ENCODE measurements around the gene RBM3. TPM values are rescaled to one million over a fixed set of nuclear protein-coding genes. Genes with fewer than 3 reads are reported as not detected.

The RBM3 gene
- total RNA-seq, 2 experiments from 2014 or later = 191 to 195 TPM

- Mint-ChIP-seq H3K36me3 (ENCODE audit: low read depth) (no peaks in the 10 kb centered on the region), H3K4me1 (ENCODE audit: low read depth) (peaks cover 3% of the 10 kb centered on the region), H3K9me3 (no peaks in the 10 kb centered on the region), H3K27me3 (no peaks in the 10 kb centered on the region), H3K27ac (no peak overlapping the region), H3K4me3 (no peak overlapping the region)
- TF ChIP-seq, protein P1, sequence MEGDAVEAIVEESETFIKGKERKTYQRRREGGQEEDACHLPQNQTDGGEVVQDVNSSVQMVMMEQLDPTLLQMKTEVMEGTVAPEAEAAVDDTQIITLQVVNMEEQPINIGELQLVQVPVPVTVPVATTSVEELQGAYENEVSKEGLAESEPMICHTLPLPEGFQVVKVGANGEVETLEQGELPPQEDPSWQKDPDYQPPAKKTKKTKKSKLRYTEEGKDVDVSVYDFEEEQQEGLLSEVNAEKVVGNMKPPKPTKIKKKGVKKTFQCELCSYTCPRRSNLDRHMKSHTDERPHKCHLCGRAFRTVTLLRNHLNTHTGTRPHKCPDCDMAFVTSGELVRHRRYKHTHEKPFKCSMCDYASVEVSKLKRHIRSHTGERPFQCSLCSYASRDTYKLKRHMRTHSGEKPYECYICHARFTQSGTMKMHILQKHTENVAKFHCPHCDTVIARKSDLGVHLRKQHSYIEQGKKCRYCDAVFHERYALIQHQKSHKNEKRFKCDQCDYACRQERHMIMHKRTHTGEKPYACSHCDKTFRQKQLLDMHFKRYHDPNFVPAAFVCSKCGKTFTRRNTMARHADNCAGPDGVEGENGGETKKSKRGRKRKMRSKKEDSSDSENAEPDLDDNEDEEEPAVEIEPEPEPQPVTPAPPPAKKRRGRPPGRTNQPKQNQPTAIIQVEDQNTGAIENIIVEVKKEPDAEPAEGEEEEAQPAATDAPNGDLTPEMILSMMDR (IDR thresholded peaks at IDR 0.05) = no peak
- intact Hi-C loops (cut with micrococcal nuclease) = no loop called here
- DNase-seq (no peak), ATAC-seq (no peak)
- CTCF ChIA-PET = no interaction called here
- POLR2A ChIA-PET = no interaction called here
Measured at GRCh38 chrX:48613502-48614160, 39.3 kb downstream of the RBM3 start.

- CTCF ChIA-PET = no interaction called here
- no peak for DNase-seq
- Mint-ChIP-seq H3K9me3 (no peaks in the 10 kb centered on the region), H3K27me3 (no peaks in the 10 kb centered on the region), H3K4me3 (no peak overlapping the region), H3K27ac (no peak overlapping the region), H3K4me1 (ENCODE audit: low read depth) (peaks cover 3% of the 10 kb centered on the region), H3K36me3 (ENCODE audit: low read depth) (no peaks in the 10 kb centered on the region)
- intact Hi-C loops (cut with micrococcal nuclease) = no loop called here
- ATAC-seq = no peak
- POLR2A ChIA-PET = no interaction called here
- TF ChIP-seq, protein P1 (IDR thresholded peaks at IDR 0.05) = no peak
Measured at GRCh38 chrX:48616576-48616975, 42.3 kb downstream of the RBM3 start.

DNA sequence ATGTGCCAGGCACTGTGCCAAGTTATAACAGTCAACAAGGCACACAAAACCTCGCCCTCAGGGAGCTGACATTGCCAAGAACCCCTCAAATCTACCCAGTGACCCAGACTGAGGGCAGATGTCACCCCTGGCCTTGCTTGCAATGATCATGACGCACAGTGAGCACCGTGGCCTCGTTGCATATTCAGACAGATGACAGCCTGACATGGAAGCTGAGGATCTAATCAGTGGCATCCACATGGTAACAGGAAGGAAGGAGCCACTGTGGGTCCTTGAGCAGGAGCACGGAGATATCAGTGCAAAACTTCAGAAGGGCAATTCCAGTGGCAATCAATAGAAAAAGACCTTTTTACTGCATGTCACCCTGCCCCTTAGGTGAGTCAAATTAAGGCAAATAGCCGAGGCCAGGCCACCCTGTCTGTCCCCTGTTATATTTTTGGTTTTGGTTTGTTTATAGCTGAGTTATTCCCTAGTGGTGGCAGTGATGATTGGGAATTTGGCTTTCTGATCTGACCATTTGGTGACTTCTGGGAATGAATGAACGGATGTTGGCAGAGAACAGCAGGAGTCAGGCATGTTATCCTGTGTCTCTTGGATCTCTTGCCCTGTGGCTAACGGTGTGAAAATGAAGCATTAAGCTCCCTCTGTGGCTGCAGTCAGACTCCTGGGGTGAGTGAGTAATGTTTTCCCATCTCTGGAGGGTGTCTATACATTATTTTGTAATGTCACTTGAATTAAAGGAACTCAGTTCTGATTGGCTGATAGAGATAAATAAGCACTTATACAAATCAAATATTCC, 43.5 kb downstream of the RBM3 start:
- intact Hi-C loops (cut with micrococcal nuclease) = no loop called here
- POLR2A ChIA-PET = no interaction called here
- no peaks in the 10 kb centered on the region for H3K36me3 Mint-ChIP-seq (ENCODE audit: low read depth)
- DNase-seq (no peak), ATAC-seq (no peak)
- no peak overlapping the region for H3K27ac Mint-ChIP-seq
- CTCF ChIA-PET = interaction anchor here (1.2 kb wide), 1 partner anchor 31 kb away, joined by 3 read pairs; no protein-coding TSS in a partner anchor
- H3K27me3 Mint-ChIP-seq = no peaks in the 10 kb centered on the region
- H3K4me3 Mint-ChIP-seq = no peak overlapping the region
- peaks cover 3% of the 10 kb centered on the region for H3K4me1 Mint-ChIP-seq (ENCODE audit: low read depth)
- TF ChIP-seq, protein P1 (IDR thresholded peaks at IDR 0.05) = no peak
- H3K9me3 Mint-ChIP-seq = no peaks in the 10 kb centered on the region

DNA sequence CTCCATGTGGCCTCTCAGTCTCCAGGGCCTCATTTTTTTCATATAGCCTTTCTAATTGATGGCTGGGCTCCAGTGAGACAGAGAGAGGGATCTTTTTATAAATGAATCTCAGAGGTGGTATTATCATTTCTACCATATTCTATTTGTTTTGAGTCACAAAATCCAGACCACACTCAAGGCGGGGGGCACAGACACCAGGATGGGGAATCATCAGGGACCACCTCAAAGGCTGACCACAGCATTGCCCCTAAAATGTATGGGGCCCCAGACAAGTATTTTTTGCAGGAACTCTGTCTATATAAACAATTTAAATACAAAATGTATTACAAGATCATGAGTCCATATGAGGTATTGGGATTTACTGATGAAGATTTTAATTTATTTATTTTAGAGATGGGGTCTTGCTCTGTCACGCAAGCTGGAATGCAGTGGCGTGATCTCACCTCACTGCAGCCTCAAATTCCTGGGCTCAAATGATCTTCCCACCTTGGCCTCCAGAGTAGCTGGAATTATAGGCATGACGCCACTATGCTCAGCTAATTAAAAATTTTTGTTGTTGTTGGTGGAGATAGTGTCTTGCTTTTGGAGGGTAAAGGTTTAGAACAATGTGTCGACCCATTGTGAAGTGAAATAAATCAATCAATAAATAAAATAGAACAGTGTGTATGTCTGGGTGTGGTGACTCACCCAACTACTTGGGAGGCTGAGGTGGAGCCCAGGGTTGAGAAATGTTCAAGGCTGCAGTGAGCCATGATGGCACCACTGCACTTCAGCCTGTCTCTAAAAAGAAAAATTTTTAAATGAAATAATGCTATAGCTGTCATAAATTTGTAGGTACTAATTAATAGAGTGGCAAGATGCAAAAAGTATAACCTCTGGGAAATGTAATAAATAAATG, 52.4 kb downstream of the RBM3 start:
- H3K4me3 Mint-ChIP-seq = no peak overlapping the region
- no peaks in the 10 kb centered on the region for H3K9me3 Mint-ChIP-seq
- peaks cover 5% of the 10 kb centered on the region for H3K4me1 Mint-ChIP-seq (ENCODE audit: low read depth)
- DNase-seq (no peak), ATAC-seq (no peak)
- POLR2A ChIA-PET = no interaction called here
- H3K27ac Mint-ChIP-seq = no peak overlapping the region
- TF ChIP-seq, protein P1 (IDR thresholded peaks at IDR 0.05) = no peak
- H3K36me3 Mint-ChIP-seq (ENCODE audit: low read depth) = no peaks in the 10 kb centered on the region
- no peaks in the 10 kb centered on the region for H3K27me3 Mint-ChIP-seq
- intact Hi-C loops (cut with micrococcal nuclease) = no loop called here
- CTCF ChIA-PET = interaction anchor here (1.0 kb wide), 1 partner anchor 21 kb away, joined by 3 read pairs; no protein-coding TSS in a partner anchor

Other genes with a start within 250 kb of the RBM3 start
- gene SSX3, start 217.8 kb upstream of the RBM3 start, total RNA-seq = not detected
- gene SSX4, start 190.9 kb upstream of the RBM3 start, total RNA-seq = not detected
- not detected for gene SSX4B, start 162.5 kb upstream of the RBM3 start, total RNA-seq
- 10 to 100 TPM; 82.1 to 92.6 TPM for gene SLC38A5, start 104.2 kb upstream of the RBM3 start, total RNA-seq
- 10 to 100 TPM; 73.3 to 82.9 TPM for gene FTSJ1, start 98.3 kb upstream of the RBM3 start, total RNA-seq
- 10 to 100 TPM; 13.9 to 16.9 TPM for gene PORCN, start 65.5 kb upstream of the RBM3 start, total RNA-seq
- gene EBP, start 52.7 kb upstream of the RBM3 start, total RNA-seq = 100 to 1,000 TPM; 159 to 164 TPM
- gene TBC1D25, start 34.8 kb upstream of the RBM3 start, total RNA-seq = 10 to 100 TPM; 11.4 to 11.9 TPM
- gene WDR13, start 23.0 kb downstream of the RBM3 start, total RNA-seq = 10 to 100 TPM; 31.6 to 38.6 TPM
- gene WAS, start 109.3 kb downstream of the RBM3 start, total RNA-seq = 10 to 100 TPM; 81.6 to 81.9 TPM
- gene SUV39H1, start 122.2 kb downstream of the RBM3 start, total RNA-seq = 10 to 100 TPM; 26.8 to 28.4 TPM
- gene GLOD5, start 187.3 kb downstream of the RBM3 start, total RNA-seq = not detected
- gene GATA1, start 212.1 kb downstream of the RBM3 start, total RNA-seq = not detected
- 10 to 100 TPM; 51.2 to 54.5 TPM for gene HDAC6, start 227.6 kb downstream of the RBM3 start, total RNA-seq